Endodermal cell (in vitro differentiated cells): ENCODE results near the gene NKD1. TPM values are rescaled to one million over a fixed set of nuclear protein-coding genes. Genes with fewer than 3 reads are reported as not detected.

Experiments used
- DNase-seq: peaks from one replicate; pipeline ENCODE4 v3.0.0-alpha.2; 2017
- H3K27ac ChIP-seq: 2 replicates; pipeline ENCODE4 v1.5.1; 2013; ENCODE audit warnings: mild to moderate bottlenecking, low read depth, low read length, moderate library complexity
- H3K27me3 ChIP-seq: 2 replicates; pipeline ENCODE4 v1.6.1; 2013; ENCODE audit warnings: mild to moderate bottlenecking, low read length, moderate library complexity; ENCODE audit not compliant: insufficient read depth, control insufficient read depth, poor library complexity, severe bottlenecking
- H3K36me3 ChIP-seq: 2 replicates; pipeline ENCODE4 v1.7.0; 2013; ENCODE audit warnings: mild to moderate bottlenecking, low read length, moderate library complexity; ENCODE audit not compliant: control insufficient read depth, insufficient read depth
- H3K4me1 ChIP-seq: one replicate; pipeline ENCODE4 v1.7.0; 2013; ENCODE audit warnings: low read length; ENCODE audit not compliant: control insufficient read depth, insufficient read depth
- H3K4me3 ChIP-seq: 2 replicates; pipeline ENCODE4 v1.5.1; 2013; ENCODE audit warnings: mild to moderate bottlenecking, low read length, moderate library complexity
- H3K9ac ChIP-seq: 2 replicates; pipeline ENCODE4 v1.6.1; 2013; ENCODE audit warnings: mild to moderate bottlenecking, low read length, moderate library complexity; ENCODE audit not compliant: poor library complexity, severe bottlenecking; ENCODE audit errors: extremely low read depth
- H3K9me3 ChIP-seq: 2 replicates; pipeline ENCODE4 v1.6.1; 2013; ENCODE audit warnings: mild to moderate bottlenecking, low read length, moderate library complexity; ENCODE audit not compliant: control insufficient read depth
- H3K27ac Mint-ChIP-seq: 2 replicates; pipeline ENCODE4 v1.8.0; 2020; ENCODE audit warnings: mixed read lengths
- H3K27me3 Mint-ChIP-seq: 2 replicates; pipeline ENCODE4 v1.8.0; 2021; ENCODE audit warnings: mild to moderate bottlenecking, mixed read lengths; ENCODE audit not compliant: insufficient read depth
- H3K36me3 Mint-ChIP-seq: 2 replicates; pipeline ENCODE4 v1.8.0; 2020; ENCODE audit warnings: low read depth, mixed read lengths
- H3K4me1 Mint-ChIP-seq: 2 replicates; pipeline ENCODE4 v1.8.0; 2020; ENCODE audit warnings: mixed read lengths
- H3K4me3 Mint-ChIP-seq: 2 replicates; pipeline ENCODE4 v1.8.0; 2020; ENCODE audit warnings: mild to moderate bottlenecking, moderate library complexity, mixed read lengths
- H3K9me3 Mint-ChIP-seq: 2 replicates; pipeline ENCODE4 v1.8.0; 2020; ENCODE audit warnings: mild to moderate bottlenecking, mixed read lengths
- CTCF ChIP-seq: fragments of 200-600 bp; sonication (generic); conservative IDR thresholded peaks from 2 replicates; pipeline ENCODE4 v1.5.0; 2021; ENCODE audit warnings: antibody characterized with exemption, mild to moderate bottlenecking
- WGBS, 2 experiments: methylation state at CpG; one replicate each; pipeline versions ENCODE4 v1.1.5 to v1.1.7; 2013; ENCODE audit warnings: missing lambda C conversion rate in 2 of 2, mixed read lengths in 1 of 2; ENCODE audit not compliant: insufficient coverage in 1 of 2, insufficient read length in 1 of 2; 5-methylcytosine and 5-hydroxymethylcytosine counted together
- total RNA-seq, 2 donors: library from RNA; stranded (reverse); fragmentation: NEBNext Ultra II Directional in 1 of 2; extraction: Animal tissue kit (Norgen Biotek cat#: 25700) in 1 of 2; gene quantifications; 2 replicates in 1 of 2; 3 replicates in 1 of 2; pipeline ENCODE4 v1.2.1, GENCODE V29; 2021

Gene NKD1
- total RNA-seq, 2 donors from 2014 or later: 7.0 to 9.5 TPM

GRCh38 chr16:50631985-50632576, 83.9 kb downstream of the NKD1 start:
- Histone ChIP-seq H3K27me3 (no peaks in the 10 kb centered on the region), H3K9me3 (no peaks in the 10 kb centered on the region), H3K9ac (no peak overlapping the region), H3K4me3 (no peak overlapping the region), H3K27ac (no peak overlapping the region), H3K36me3 (peaks cover 9% of the 10 kb centered on the region), H3K4me1 (no peaks in the 10 kb centered on the region)
- peaks cover 12% of the 10 kb centered on the region for H3K4me1 Mint-ChIP-seq
- 97 to 98% methylated on average over 19 to 22 of the region's 22 CpGs for WGBS, 2 experiments
- H3K4me3 Mint-ChIP-seq: no peak overlapping the region
- DNase-seq: no peak
- no peaks in the 10 kb centered on the region for H3K27me3 Mint-ChIP-seq
- no peak for TF ChIP-seq CTCF
- H3K9me3 Mint-ChIP-seq: no peaks in the 10 kb centered on the region
- peaks cover 4% of the 10 kb centered on the region for H3K36me3 Mint-ChIP-seq
- H3K27ac Mint-ChIP-seq: no peak overlapping the region

GRCh38 chr16:50632927-50633800, 85.0 kb downstream of the NKD1 start:
- Histone ChIP-seq H3K27me3 (no peaks in the 10 kb centered on the region), H3K27ac (no peak overlapping the region), H3K36me3 (peaks cover 9% of the 10 kb centered on the region), H3K4me1 (no peaks in the 10 kb centered on the region), H3K4me3 (no peak overlapping the region), H3K9ac (no peak overlapping the region), H3K9me3 (no peaks in the 10 kb centered on the region)
- Mint-ChIP-seq H3K9me3 (no peaks in the 10 kb centered on the region), H3K27ac (no peak overlapping the region), H3K4me1 (peaks cover 12% of the 10 kb centered on the region), H3K27me3 (no peaks in the 10 kb centered on the region), H3K36me3 (peaks cover 4% of the 10 kb centered on the region), H3K4me3 (no peak overlapping the region)
- WGBS, 2 experiments: 91 to 93% methylated on average over 11 to 30 of the region's 30 CpGs
- DNase-seq: no peak
- TF ChIP-seq CTCF: no peak

DNA sequence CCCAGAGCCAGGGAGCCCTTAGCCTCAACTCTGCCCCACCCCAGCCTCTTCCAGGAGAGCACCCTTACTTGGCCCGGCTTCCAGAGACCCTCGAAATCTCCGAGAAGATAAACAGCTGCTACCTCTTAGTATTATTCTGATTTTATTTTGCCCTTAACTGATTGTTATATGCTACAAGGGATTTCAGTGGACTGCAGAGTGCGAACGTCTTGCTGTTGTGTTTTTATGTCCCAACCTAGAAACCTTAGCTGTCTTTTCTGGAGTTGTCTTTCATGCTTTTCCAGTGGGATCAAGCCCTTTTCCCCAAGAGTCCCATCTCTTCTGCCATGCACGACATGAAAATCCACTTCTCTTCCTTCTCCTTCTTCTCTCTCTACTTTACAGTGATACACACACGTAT, 85.9 kb downstream of the NKD1 start:
- Mint-ChIP-seq H3K4me3 (no peak overlapping the region), H3K9me3 (no peaks in the 10 kb centered on the region), H3K4me1 (peaks cover 11% of the 10 kb centered on the region), H3K27ac (no peak overlapping the region), H3K27me3 (no peaks in the 10 kb centered on the region), H3K36me3 (peaks cover 3% of the 10 kb centered on the region)
- DNase-seq: no peak
- no peak for TF ChIP-seq CTCF
- H3K4me3 ChIP-seq: no peak overlapping the region
- 93 to 94% methylated on average over 5 to 7 of the region's 7 CpGs for WGBS, 2 experiments
- H3K4me1 ChIP-seq: no peaks in the 10 kb centered on the region
- peaks cover 5% of the 10 kb centered on the region for H3K36me3 ChIP-seq
- no peak overlapping the region for H3K9ac ChIP-seq
- no peak overlapping the region for H3K27ac ChIP-seq
- H3K27me3 ChIP-seq: no peaks in the 10 kb centered on the region
- H3K9me3 ChIP-seq: no peaks in the 10 kb centered on the region
